HG03442 (cell line): ENCODE results near the gene ARHGEF5.
A peak's percentile ranks its signal among the peaks of the same experiment; 100 is the strongest.

Source experiments
- ATAC-seq: cut with Tn5 transposase; IDR thresholded peaks from one replicate; pipeline ENCODE4 v1.9.1; 2021; ENCODE audit warnings: mild to moderate bottlenecking, moderate library complexity; ENCODE audit not compliant: unreplicated experiment

ARHGEF5 gene

GRCh38 chr7:144379776-144380384 is 24.7 kb downstream of the ARHGEF5 start:
- no peak for ATAC-seq

GRCh38 chr7:144384071-144384470 is 28.9 kb downstream of the ARHGEF5 start:
- ATAC-seq, result peak; percentile 89

GRCh38 chr7:144384555-144385245 is 29.5 kb downstream of the ARHGEF5 start:
- ATAC-seq, result no peak

GRCh38 chr7:144386741-144387140 is 31.5 kb downstream of the ARHGEF5 start:
- ATAC-seq, result no peak

GRCh38 chr7:144388950-144389349 is 33.7 kb downstream of the ARHGEF5 start:
- ATAC-seq, result no peak

- no peak for ATAC-seq
Observed at GRCh38 chr7:144390481-144390880, 35.3 kb downstream of the ARHGEF5 start.

GRCh38 chr7:144391014-144391413 is 35.8 kb downstream of the ARHGEF5 start:
- ATAC-seq, result no peak

- ATAC-seq, result peak; percentile 82
Observed at GRCh38 chr7:144391823-144392255, 36.6 kb downstream of the ARHGEF5 start.

- no peak for ATAC-seq
Observed at GRCh38 chr7:144397086-144397485, 41.9 kb downstream of the ARHGEF5 start.

- no peak for ATAC-seq
Observed at GRCh38 chr7:144398291-144398690, 43.1 kb downstream of the ARHGEF5 start.

GRCh38 chr7:144398911-144399310 is 43.7 kb downstream of the ARHGEF5 start:
- no peak for ATAC-seq

GRCh38 chr7:144399946-144400345 is 44.7 kb downstream of the ARHGEF5 start:
- ATAC-seq, result no peak

- no peak for ATAC-seq
Observed at GRCh38 chr7:144401490-144401889, 46.3 kb downstream of the ARHGEF5 start.

GRCh38 chr7:144403102-144403501 is 47.9 kb downstream of the ARHGEF5 start:
- ATAC-seq, result no peak

- no peak for ATAC-seq
Observed at GRCh38 chr7:144403649-144404061, 48.5 kb downstream of the ARHGEF5 start, which contains the start of gene NOBOX. Gene NOBOX, minus strand, starts transcription at chr7:144403693.

- no peak for ATAC-seq
Observed at GRCh38 chr7:144404946-144405345, 49.7 kb downstream of the ARHGEF5 start.

- no peak for ATAC-seq
Observed at GRCh38 chr7:144407266-144407931, 52.2 kb downstream of the ARHGEF5 start.

- ATAC-seq, result no peak
Observed at GRCh38 chr7:144408121-144408520, 52.9 kb downstream of the ARHGEF5 start.

GRCh38 chr7:144410441-144410840 is 55.2 kb downstream of the ARHGEF5 start:
- ATAC-seq, result no peak

- ATAC-seq, result no peak
Observed at GRCh38 chr7:144414815-144415214, 59.6 kb downstream of the ARHGEF5 start.

- no peak for ATAC-seq
Observed at GRCh38 chr7:144415858-144416257, 60.7 kb downstream of the ARHGEF5 start.

GRCh38 chr7:144416341-144416740 is 61.1 kb downstream of the ARHGEF5 start:
- no peak for ATAC-seq
